MM.1S (cell line): Measurements from ENCODE around the gene NRG3.

Experiments
- EZH2 ChIP-seq: fragments of 300-600 bp; sonication (generic); optimal IDR thresholded peaks from 2 replicates; pipeline ENCODE3; 2017; ENCODE audit warnings: low read depth, mild to moderate bottlenecking, antibody characterized with exemption, low read length, mixed read lengths
- EZH2phosphoT487 ChIP-seq: fragments of 300-600 bp; sonication (generic); IDR thresholded peaks from 2 replicates; pipeline ENCODE4 v1.6.1; 2018; ENCODE audit warnings: antibody characterized with exemption, low read length
- TF ChIP-seq, protein P1 (sequence below): fragments of 300-600 bp; sonication (generic); IDR thresholded peaks from 2 replicates; pipeline ENCODE4 v1.5.1; 2016; ENCODE audit warnings: antibody characterized with exemption, low read length, mixed read lengths

DNA sequence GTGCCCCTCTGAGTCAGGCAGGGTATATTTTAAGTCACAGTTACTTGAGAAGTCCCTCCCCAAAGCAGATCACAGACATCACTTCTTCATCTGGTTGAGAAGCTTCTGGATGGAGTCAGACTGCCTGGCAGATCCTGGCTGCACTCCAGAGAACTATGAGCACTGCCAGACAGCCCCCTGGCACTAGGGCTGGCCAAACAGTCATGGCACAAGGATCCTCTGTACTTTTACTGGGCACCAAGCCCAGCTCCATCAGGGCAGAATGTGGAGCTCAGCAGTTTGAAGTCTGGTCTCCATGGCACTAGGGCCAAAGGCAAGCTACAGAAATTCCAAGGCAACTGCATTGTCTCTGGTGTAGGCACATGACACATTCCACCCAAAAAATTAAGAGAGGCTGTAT lies 162.1 kb downstream of the NRG3 start:
- TF ChIP-seq, protein P1, sequence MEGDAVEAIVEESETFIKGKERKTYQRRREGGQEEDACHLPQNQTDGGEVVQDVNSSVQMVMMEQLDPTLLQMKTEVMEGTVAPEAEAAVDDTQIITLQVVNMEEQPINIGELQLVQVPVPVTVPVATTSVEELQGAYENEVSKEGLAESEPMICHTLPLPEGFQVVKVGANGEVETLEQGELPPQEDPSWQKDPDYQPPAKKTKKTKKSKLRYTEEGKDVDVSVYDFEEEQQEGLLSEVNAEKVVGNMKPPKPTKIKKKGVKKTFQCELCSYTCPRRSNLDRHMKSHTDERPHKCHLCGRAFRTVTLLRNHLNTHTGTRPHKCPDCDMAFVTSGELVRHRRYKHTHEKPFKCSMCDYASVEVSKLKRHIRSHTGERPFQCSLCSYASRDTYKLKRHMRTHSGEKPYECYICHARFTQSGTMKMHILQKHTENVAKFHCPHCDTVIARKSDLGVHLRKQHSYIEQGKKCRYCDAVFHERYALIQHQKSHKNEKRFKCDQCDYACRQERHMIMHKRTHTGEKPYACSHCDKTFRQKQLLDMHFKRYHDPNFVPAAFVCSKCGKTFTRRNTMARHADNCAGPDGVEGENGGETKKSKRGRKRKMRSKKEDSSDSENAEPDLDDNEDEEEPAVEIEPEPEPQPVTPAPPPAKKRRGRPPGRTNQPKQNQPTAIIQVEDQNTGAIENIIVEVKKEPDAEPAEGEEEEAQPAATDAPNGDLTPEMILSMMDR, result no peak
- TF ChIP-seq EZH2phosphoT487, result no peak
- no peak for TF ChIP-seq EZH2
